NCI-H2171 (cell line): ENCODE measurements around the gene LRPAP1.
"Not testable (repeated sequence)": the region's sequence is repeated elsewhere in the genome, so short reads cannot be mapped to it uniquely, and the experiment has no call there.

Source experiments
- DNase-seq: peaks from one replicate; lab custom pipeline; 2025; lab: John Stamatoyannopoulos, UW

Gene LRPAP1

GRCh38 chr4:3461515-3462291, 70.5 kb downstream of the LRPAP1 start:
- DNase-seq = no peak

- no peak for DNase-seq
Observed at GRCh38 chr4:3460926-3461325, 71.3 kb downstream of the LRPAP1 start.

GRCh38 chr4:3459156-3459555, 73.1 kb downstream of the LRPAP1 start:
- DNase-seq = not testable (repeated sequence)

GRCh38 chr4:3458371-3458770, 73.9 kb downstream of the LRPAP1 start:
- DNase-seq = no peak

GRCh38 chr4:3455596-3455995, 76.6 kb downstream of the LRPAP1 start:
- not testable (repeated sequence) for DNase-seq
